T follicular helper cell (primary cell): ENCODE results near the gene ZNF791.
"Not testable (repeated sequence)": the region's sequence is repeated elsewhere in the genome, so short reads cannot be mapped to it uniquely, and the experiment has no call there.

Experiments
- DNase-seq: peaks from one replicate; pipeline ENCODE4 v3.0.0-alpha.2; 2020; ENCODE audit warnings: low read depth
- total RNA-seq, 2 experiments: gene quantifications; one replicate each; lab custom pipeline; 2026; lab: John Stamatoyannopoulos, UW

The ZNF791 gene
- total RNA-seq = 49.0 to 71.8 reads per million in 2 experiments

- peak; percentile 96 for DNase-seq
These were observed at the start of gene ZNF791, which contains the start of gene ZNF490 for GRCh38 chr19:12610540-12611360. ZNF791 (plus strand) TSS chr19:12610920; CDS start chr19:12611080, 160 bp downstream. ZNF490 (minus strand) TSS chr19:12610813; CDS start chr19:12610680, 133 bp downstream.

- peak; percentile 81 for DNase-seq
These were observed 46.6 kb upstream of the ZNF791 start for GRCh38 chr19:12564016-12564664.

- DNase-seq = not testable (repeated sequence)
These were observed 44.3 kb upstream of the ZNF791 start for GRCh38 chr19:12566380-12566779.

DNA sequence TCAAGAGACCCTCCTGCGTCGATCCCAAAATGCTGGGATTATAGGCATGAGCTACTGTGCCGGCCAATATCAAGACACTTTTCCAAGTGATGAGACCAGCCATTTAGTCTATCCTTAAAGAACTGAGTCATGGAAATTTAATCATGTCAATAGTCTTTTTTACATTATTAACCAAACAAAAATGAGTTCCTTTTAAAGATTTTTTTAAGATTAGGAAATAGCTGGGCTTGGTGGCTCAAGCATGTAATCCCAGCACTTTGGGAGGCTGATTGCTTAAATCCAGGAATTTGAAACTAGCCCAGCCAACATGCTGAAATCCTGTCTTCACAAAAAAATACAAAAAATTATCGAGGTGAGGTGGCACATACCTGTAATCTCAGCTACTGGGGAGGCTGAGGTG lies 42.8 kb upstream of the ZNF791 start:
- no peak for DNase-seq

- no peak for DNase-seq
These were observed 36.7 kb upstream of the ZNF791 start for GRCh38 chr19:12574036-12574435.

DNA sequence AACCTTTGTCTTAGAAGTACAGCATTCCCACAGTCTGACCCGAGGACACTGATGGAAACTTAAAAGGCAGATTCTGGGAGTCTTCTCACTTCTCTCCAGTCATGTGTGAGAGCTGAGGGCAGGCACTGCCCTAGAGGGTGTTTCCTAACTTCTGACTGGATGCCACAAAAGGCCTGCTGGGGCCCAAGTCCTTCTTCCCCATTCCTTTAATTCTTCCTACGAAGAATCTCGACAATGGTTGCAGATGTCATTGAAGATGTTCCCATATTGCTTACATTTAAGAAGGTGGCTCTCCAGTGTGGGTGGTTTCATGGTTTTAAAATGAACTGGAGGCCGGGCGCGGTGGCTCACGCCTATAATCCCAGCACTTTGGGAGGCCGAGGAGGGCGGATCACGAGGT lies 32.1 kb upstream of the ZNF791 start:
- DNase-seq = no peak

DNA sequence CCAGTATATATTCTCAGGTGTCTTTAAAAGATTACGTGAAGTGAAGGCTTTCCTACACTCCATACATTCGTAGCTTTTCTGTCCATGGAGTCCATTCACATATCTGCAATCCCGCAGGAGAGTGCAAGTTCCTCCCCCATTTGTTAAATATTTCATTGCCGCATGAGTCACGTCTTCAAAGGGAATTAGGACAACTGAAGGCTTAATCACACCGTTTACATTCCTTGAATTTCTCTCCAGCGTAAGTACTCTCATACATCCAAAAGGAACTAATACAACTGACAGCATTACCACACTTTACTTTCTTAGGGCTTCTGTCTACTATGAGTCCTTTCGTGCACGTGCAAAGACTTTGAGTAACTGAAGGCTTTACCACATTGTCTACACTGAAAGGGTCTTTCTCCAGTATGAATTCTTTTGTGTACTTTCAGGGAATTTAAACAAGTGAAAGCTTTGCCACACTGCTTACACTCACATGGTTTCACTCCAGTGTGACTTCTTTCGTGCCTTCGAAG lies 30.5 kb upstream of the ZNF791 start:
- no peak for DNase-seq

GRCh38 chr19:12581100-12581499 lies 29.6 kb upstream of the ZNF791 start:
- no peak for DNase-seq

GRCh38 chr19:12596485-12596884 lies 14.2 kb upstream of the ZNF791 start:
- DNase-seq = no peak

DNA sequence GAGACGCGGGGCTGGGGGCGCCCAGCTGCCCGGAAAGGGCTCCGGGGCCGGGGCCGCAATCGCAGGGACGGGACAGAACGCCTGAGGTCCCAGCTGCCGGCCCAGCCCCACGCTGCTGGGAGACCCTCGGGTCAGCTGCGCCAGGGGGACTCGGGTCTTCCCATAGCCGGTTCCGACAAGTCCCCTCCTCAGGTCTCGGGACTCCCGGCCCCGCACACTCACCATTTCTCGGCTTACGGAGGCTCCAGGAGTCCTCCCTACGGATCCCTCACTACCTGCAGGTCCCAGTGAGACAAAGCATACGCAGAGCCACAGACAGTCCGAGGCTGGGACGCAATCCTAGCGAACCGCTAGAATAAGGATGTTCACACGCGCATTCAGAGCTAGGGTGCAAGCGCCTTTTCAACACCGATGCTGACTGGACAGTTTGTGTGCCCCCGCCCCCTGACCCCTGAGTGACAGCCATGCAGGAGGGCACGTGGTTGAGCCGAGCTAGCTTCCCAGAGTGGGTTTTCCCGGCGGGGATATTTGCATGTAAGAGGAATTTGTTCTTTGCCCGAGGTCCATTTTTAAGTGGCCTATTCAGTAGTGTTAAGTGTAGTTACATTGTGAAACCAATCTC lies 13.7 kb upstream of the ZNF791 start:
- no peak for DNase-seq

GRCh38 chr19:12597594-12597993 lies 13.1 kb upstream of the ZNF791 start:
- no peak for DNase-seq

DNA sequence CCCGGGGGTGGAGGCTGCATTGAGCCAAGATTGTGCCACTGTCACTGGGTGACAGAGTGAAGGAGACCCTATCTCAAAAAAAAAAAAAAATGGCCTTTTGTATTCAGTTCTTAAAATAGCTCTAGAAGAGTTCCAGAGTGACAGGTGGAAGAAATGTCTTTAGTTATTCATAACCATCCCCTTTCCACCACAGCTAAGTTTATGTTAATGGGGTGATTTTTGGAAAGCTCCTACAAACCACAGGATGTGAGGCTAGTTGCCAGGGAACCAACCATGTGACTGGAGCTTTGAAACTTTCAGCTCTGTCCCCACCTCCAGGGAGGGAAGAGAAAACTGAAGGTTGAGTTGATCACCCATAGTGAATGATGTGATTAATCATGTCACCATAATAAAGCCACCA lies 7.0 kb upstream of the ZNF791 start:
- peak; percentile 39 for DNase-seq

- DNase-seq = no peak
These were observed 3.9 kb upstream of the ZNF791 start for GRCh38 chr19:12606796-12607195.

GRCh38 chr19:12607631-12608030 lies 3.1 kb upstream of the ZNF791 start:
- DNase-seq = no peak

DNA sequence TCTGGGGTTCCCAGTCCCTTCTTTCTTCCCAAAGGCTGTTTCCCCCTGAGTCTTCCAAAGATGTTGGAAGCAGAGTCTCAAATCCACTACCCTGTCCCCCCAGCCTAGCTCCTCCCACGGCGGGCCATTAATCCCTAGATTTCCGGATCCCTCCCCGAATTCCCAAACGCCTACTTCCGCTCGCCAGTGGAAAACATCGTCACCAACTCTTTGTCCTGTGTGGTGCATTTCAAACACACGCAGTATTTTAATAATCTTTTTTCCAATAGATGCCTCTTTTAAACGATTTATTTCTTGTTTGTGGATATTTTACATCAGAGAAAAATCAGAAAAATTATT lies 610 bp downstream of the ZNF791 start:
- DNase-seq = no peak

GRCh38 chr19:12617646-12618045 lies 6.9 kb downstream of the ZNF791 start:
- no peak for DNase-seq

- not testable (repeated sequence) for DNase-seq
These were observed 10.7 kb downstream of the ZNF791 start for GRCh38 chr19:12621253-12622024.

- no peak for DNase-seq
These were observed 12.8 kb downstream of the ZNF791 start for GRCh38 chr19:12623361-12624031.

GRCh38 chr19:12626958-12627357 lies 16.2 kb downstream of the ZNF791 start:
- DNase-seq = no peak

DNA sequence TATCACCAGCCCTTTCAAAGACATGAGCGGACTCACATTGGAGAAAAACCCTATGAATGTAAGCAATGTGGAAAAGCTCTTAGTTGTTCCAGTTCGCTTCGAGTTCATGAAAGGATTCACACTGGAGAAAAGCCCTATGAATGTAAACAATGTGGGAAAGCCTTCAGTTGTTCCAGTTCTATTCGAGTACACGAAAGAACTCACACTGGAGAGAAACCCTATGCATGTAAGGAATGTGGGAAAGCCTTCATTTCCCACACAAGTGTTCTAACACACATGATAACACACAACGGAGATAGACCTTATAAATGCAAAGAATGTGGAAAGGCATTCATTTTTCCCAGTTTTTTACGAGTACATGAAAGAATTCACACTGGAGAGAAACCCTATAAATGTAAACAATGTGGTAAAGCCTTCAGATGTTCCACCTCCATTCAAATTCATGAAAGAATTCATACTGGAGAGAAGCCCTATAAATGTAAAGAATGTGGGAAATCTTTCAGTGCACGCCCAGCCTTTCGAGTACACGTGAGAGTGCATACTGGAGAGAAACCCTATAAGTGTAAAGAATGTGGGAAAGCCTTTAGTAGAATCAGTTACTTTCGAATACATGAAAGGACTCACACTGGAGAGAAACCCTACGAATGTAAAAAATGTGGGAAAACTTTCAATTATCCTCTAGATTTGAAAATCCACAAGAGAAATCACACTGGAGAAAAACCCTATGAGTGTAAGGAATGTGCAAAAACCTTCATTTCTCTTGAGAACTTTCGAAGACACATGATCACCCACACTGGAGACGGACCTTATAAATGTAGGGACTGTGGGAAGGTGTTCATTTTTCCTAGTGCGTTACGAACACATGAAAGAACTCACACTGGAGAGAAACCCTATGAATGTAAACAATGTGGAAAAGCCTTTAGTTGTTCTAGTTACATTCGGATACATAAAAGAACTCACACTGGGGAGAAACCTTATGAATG lies 17.6 kb downstream of the ZNF791 start:
- no peak for DNase-seq
